ENCODE measurements around the gene PALM2AKAP2. TPM values are rescaled to one million over a fixed set of nuclear protein-coding genes. Genes with fewer than 3 reads are reported as not detected.

The PALM2AKAP2 gene
- total and polyA plus RNA-seq, 2 experiments from 2014 or later = 55.1 to 121 TPM

DNA sequence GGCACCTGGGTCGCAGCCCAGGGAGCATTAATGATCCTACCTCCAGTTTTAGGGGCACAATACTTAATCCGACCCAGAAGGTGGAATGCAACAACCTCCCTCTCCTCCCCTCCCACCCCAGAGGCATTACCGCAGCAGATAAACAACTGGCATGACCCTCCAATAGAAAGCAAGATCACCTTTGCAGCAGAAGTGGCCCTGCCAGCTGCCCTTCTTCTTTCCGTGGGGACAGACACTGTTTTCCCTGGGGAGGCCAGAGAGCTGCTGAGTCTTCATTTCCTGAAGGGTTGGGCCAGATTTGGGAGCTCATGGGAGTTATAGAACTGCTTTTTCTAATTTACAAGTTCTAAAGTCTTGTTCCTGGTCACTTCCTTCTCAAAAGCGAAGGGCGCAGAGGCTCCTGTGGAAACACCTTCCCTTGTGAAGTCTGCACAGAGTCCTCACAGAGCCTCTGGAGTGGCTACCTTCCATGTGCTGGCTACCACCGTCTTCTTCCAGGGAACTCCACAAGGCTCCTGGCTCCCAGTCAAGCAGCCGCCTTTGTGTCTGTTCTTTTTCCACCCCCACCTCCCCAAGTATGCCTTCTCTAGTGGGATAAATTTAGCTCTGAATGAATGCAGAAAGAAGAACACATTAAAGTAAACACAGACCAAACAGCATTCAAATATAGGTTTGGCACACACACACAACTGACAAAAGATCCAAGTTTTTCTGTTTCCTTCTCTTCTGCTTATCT lies 8.0 kb upstream of the PALM2AKAP2 start:
- H3K27me3 ChIP-seq = no peaks in the 10 kb centered on the region
- TF ChIP-seq, protein P1, sequence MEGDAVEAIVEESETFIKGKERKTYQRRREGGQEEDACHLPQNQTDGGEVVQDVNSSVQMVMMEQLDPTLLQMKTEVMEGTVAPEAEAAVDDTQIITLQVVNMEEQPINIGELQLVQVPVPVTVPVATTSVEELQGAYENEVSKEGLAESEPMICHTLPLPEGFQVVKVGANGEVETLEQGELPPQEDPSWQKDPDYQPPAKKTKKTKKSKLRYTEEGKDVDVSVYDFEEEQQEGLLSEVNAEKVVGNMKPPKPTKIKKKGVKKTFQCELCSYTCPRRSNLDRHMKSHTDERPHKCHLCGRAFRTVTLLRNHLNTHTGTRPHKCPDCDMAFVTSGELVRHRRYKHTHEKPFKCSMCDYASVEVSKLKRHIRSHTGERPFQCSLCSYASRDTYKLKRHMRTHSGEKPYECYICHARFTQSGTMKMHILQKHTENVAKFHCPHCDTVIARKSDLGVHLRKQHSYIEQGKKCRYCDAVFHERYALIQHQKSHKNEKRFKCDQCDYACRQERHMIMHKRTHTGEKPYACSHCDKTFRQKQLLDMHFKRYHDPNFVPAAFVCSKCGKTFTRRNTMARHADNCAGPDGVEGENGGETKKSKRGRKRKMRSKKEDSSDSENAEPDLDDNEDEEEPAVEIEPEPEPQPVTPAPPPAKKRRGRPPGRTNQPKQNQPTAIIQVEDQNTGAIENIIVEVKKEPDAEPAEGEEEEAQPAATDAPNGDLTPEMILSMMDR (IDR thresholded peaks at IDR 0.05; ENCODE audit: low read depth, low read length) = no peak
- peak overlapping the region; percentile 100 for H3K27ac ChIP-seq
- peaks cover 56% of the 10 kb centered on the region for H3K4me1 ChIP-seq (ENCODE audit: low read depth)
- no peaks in the 10 kb centered on the region for H3K9me3 ChIP-seq (ENCODE audit: low read depth)
- DNase-seq (ENCODE audit: low read depth in 1 of 2, low spot score in 1 of 2) = peak; percentile 59 to 78
- peak overlapping the region; percentile 38 for H3K4me3 ChIP-seq
- H3K36me3 ChIP-seq = peaks cover 6% of the 10 kb centered on the region

DNA sequence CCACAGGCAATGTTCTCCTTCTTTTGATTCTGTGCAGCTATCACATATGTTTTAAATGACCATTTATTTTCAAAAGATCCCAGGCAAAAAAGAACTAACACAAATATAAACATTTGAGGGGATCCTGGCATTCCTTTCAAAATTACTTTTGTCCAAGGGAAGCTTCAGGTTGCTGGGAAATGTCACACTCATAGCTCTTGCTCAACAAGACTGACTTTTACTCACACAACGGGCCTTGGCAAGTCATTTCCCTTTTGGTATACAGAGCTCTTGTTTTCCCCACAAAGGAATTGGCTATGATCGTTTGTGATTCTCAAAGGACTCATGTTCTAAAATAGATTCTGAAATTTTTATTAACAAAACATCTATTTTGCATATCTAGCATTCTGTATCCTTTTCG lies 4.5 kb upstream of the PALM2AKAP2 start:
- Histone ChIP-seq H3K27ac (no peak overlapping the region), H3K27me3 (no peaks in the 10 kb centered on the region), H3K4me1 (ENCODE audit: low read depth) (peaks cover 23% of the 10 kb centered on the region), H3K36me3 (peaks cover 6% of the 10 kb centered on the region), H3K4me3 (no peak overlapping the region), H3K9me3 (ENCODE audit: low read depth) (no peaks in the 10 kb centered on the region)
- peak in 1 of 2 donors; percentile 37 for DNase-seq (ENCODE audit: low read depth in 1 of 2, low spot score in 1 of 2)
- TF ChIP-seq, protein P1 (IDR thresholded peaks at IDR 0.05; ENCODE audit: low read depth, low read length) = no peak

DNA sequence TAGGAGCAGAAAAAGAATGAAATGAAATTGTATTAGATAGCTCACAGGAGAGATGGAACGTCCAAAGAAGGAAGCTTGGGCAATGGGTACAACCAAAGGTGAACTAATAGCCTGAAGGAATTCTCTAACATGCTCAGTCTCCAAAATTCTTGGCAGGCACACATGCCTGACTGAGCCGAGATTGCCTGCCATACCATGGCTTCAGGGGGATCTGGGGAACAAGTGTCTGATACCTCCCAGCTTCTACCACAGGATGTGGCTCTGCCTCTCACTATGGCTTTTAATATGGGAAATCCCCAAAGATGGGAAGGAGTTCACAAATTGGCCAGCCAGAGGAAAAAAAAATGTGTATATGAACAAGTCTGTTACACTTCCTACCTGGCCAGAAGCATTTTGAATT lies 3.6 kb upstream of the PALM2AKAP2 start:
- no peak for DNase-seq (ENCODE audit: low read depth in 1 of 2, low spot score in 1 of 2)
- Histone ChIP-seq H3K9me3 (ENCODE audit: low read depth) (no peaks in the 10 kb centered on the region), H3K27me3 (no peaks in the 10 kb centered on the region), H3K4me3 (no peak overlapping the region), H3K4me1 (ENCODE audit: low read depth) (peaks cover 16% of the 10 kb centered on the region), H3K27ac (no peak overlapping the region), H3K36me3 (peaks cover 6% of the 10 kb centered on the region)
- TF ChIP-seq, protein P1 (IDR thresholded peaks at IDR 0.05; ENCODE audit: low read depth, low read length) = no peak

DNA sequence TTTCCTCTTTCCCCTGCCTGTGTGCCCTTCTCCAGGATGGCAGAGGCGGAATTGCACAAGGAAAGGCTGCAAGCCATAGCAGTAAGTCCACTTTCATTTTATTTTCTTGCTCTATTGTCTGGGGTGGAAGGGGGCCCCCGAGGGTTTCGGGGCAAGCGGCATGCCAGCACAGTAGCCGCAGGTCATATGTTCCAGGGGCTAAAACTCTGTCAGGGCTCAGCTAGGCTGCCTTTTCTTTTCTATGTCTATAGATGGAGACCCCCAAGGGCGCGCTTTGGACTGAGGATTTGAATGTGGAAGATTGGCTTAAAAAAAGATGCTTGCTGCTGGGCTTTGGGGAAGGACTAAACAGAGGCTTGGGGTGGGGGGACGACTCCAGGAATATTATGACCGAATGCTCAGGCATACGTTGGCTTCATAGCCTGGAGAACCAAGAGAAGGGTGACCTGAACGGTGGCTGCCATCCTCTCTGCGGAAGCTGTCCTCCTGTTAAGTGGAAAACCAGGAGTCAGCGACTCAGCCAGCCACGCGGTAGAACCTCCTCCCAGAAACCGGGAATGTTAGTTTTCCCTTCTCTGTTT lies 545 bp downstream of the PALM2AKAP2 start:
- H3K9me3 ChIP-seq (ENCODE audit: low read depth) = no peaks in the 10 kb centered on the region
- H3K36me3 ChIP-seq = peaks cover 4% of the 10 kb centered on the region
- peaks cover 16% of the 10 kb centered on the region for H3K4me1 ChIP-seq (ENCODE audit: low read depth)
- TF ChIP-seq, protein P1 (IDR thresholded peaks at IDR 0.05; ENCODE audit: low read depth, low read length) = no peak
- H3K27ac ChIP-seq = peak overlapping the region; percentile 93
- H3K4me3 ChIP-seq = peak overlapping the region; percentile 61
- no peaks in the 10 kb centered on the region for H3K27me3 ChIP-seq
- DNase-seq (ENCODE audit: low read depth in 1 of 2, low spot score in 1 of 2) = peak; percentile 21 to 53

DNA sequence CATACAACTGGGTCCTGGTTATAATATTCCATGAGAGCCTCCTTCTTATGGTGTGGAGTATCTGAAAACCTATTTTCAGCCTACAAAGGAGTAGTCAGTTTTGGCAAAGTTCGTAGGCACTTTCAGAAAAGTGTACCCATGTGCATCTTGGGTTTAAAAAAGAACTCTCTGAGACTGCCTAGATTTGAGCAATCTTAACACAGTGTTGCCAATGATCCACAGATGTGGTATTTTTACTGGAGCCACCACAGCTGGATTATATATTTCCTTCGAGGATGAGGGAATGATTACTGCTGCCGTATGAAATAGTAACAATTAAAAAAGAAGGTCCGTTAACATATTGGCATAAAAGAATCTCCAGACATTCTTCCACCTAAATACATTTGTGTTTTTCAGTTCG lies 1.1 kb downstream of the PALM2AKAP2 start:
- Histone ChIP-seq H3K9me3 (ENCODE audit: low read depth) (no peaks in the 10 kb centered on the region), H3K27ac (peak overlapping the region; percentile 93)
- TF ChIP-seq, protein P1 (IDR thresholded peaks at IDR 0.05; ENCODE audit: low read depth, low read length) = no peak

More for the DNA sequence above, 1.1 kb downstream of the PALM2AKAP2 start:
- Histone ChIP-seq H3K36me3 (peaks cover 4% of the 10 kb centered on the region), H3K27me3 (no peaks in the 10 kb centered on the region), H3K4me3 (peak overlapping the region; percentile 61), H3K4me1 (ENCODE audit: low read depth) (peaks cover 16% of the 10 kb centered on the region)
- DNase-seq (ENCODE audit: low read depth in 1 of 2, low spot score in 1 of 2) = peak in 1 of 2 donors; percentile 25

Measured in cardiac muscle cell (in vitro differentiated cells and primary cell).